ENCODE data around the gene CMTM8. TPM values are rescaled to one million over a fixed set of nuclear protein-coding genes. Genes with fewer than 3 reads are reported as not detected.

The CMTM8 gene
- total RNA-seq, 5 donors from 2014 or later (not counting 1 experiment from before 2014, with no cell fraction given), result 5.2 to 12.2 (median 10.3) TPM

GRCh38 chr3:32334675-32335074 is 96.2 kb downstream of the CMTM8 start:
- Mint-ChIP-seq H3K27ac (peak overlapping the region; percentile 84 to 92), H3K36me3 (no peaks in the 10 kb centered on the region), H3K9me3 (no peaks in the 10 kb centered on the region), H3K4me1 (peaks cover 59 to 63% (median 63%) of the 10 kb centered on the region in 3 donors), H3K4me3 (peak overlapping the region in 1 of 3 donors; percentile 64), H3K27me3 (no peaks in the 10 kb centered on the region)
- DNase-seq (peak; percentile 19 to 72 (median 51)), ATAC-seq (replicated peaks in 1 of 4) (peak; percentile 75 to 88 (median 78))
- no peaks in the 10 kb centered on the region for H3K36me3 ChIP-seq (ENCODE audit: control insufficient read depth in 2 of 2, extremely low read depth in 1 of 2, insufficient read depth in 1 of 2, low read length in 1 of 2)
- whole genome bisulfite sequencing (ENCODE audit: insufficient coverage), result no CpG with 5 or more reads among the region's 4 CpGs
- no peaks in the 10 kb centered on the region for H3K27me3 ChIP-seq (replicated peaks in 1 of 2; ENCODE audit: control insufficient read depth in 2 of 2, extremely low read depth in 1 of 2, insufficient read depth in 2 of 2, low read length in 1 of 2)
- CTCF ChIA-PET, result interaction anchor here (0.5 to 3.2 kb wide), 12 partner anchors 30 to 1285 kb away, joined by 3 to 25 read pairs (median 3); no protein-coding TSS in a partner anchor
- H3K27ac ChIP-seq (ENCODE audit: low read length), result peak overlapping the region; percentile 18
- POLR2A ChIA-PET, result interaction anchor here in 1 of 2 donors (0.7 to 1.2 kb wide), 2 partner anchors 37 to 155 kb away, joined by 3 to 4 read pairs; no protein-coding TSS in a partner anchor
- H3K4me3 ChIP-seq (ENCODE audit: control insufficient read depth in 1 of 2, extremely low read depth in 1 of 2, low read length in 1 of 2), result no peak overlapping the region
- peaks cover 20 to 30% of the 10 kb centered on the region in 2 experiments for H3K4me1 ChIP-seq (ENCODE audit: control insufficient read depth in 1 of 2, extremely low read depth in 1 of 2, insufficient read depth in 2 of 2, low read length in 2 of 2)
- H3K9me3 ChIP-seq, result no peaks in the 10 kb centered on the region

DNA sequence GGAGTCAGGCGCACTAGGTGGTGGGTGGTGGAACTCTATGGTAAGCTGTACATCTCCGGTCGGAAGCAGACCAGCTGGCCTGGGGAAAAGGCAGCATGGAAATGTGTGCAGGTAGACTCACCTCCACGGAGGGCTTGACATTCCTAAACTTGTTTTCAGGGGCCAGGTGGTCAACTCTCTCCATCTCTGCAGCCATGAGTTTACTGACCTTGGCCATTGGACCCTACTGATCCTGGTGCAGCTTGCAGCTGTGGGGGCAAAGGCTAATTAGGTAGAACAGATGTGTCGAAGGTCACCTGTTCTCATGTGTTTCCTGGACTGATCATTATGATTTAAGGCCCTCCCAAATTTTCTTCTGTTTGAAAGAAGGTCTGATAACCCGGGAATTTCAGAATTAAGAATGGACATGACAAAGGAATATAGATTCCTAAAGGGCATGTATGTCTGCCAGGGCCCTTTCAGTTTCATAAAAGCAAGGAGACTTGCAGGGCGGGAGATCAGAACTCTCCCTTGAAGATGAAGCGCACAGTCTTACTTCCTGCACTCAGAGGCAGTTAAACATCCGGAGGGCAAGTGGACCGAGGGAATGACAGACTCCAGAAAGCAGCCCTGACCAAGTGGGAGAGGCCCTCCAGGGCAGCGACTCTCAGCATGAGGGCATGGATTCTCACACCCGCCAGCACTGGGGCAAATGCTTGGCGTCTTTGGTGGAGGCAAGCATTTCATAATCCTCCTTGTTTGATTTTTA is 97.1 kb downstream of the CMTM8 start:
- Histone ChIP-seq H3K27ac (ENCODE audit: low read length) (peak overlapping the region; percentile 18), H3K27me3 (replicated peaks in 1 of 2; ENCODE audit: control insufficient read depth in 2 of 2, extremely low read depth in 1 of 2, insufficient read depth in 2 of 2, low read length in 1 of 2) (no peaks in the 10 kb centered on the region), H3K36me3 (ENCODE audit: control insufficient read depth in 2 of 2, extremely low read depth in 1 of 2, insufficient read depth in 1 of 2, low read length in 1 of 2) (no peaks in the 10 kb centered on the region), H3K4me3 (ENCODE audit: control insufficient read depth in 1 of 2, extremely low read depth in 1 of 2, low read length in 1 of 2) (peak overlapping the region in 1 of 2 donors; percentile 18), H3K4me1 (ENCODE audit: control insufficient read depth in 1 of 2, extremely low read depth in 1 of 2, insufficient read depth in 2 of 2, low read length in 2 of 2) (peaks cover 20 to 30% of the 10 kb centered on the region in 2 experiments), H3K9me3 (no peaks in the 10 kb centered on the region)
- no peaks in the 10 kb centered on the region for H3K36me3 Mint-ChIP-seq
- WGBS (ENCODE audit: insufficient coverage), result 31% methylated on average over 7 of the region's 13 CpGs
- H3K4me1 Mint-ChIP-seq, result peaks cover 59 to 63% (median 61%) of the 10 kb centered on the region in 3 donors
- ChIA-PET POLR2A (interaction anchor here in 1 of 2 donors (1.2 kb wide), 1 partner anchor 38 kb away, joined by 4 read pairs; no protein-coding TSS in a partner anchor), CTCF (interaction anchor here (0.5 to 3.2 kb wide), 9 partner anchors 10 to 159 kb away, joined by 3 to 25 read pairs (median 3); no protein-coding TSS in a partner anchor)
- no peaks in the 10 kb centered on the region for H3K9me3 Mint-ChIP-seq
- peak overlapping the region; percentile 84 to 92 for H3K27ac Mint-ChIP-seq
- no peaks in the 10 kb centered on the region for H3K27me3 Mint-ChIP-seq
- peak in 15 of 35 experiments; percentile 2 to 47 (median 9) for DNase-seq
- H3K4me3 Mint-ChIP-seq, result peak overlapping the region; percentile 26 to 64 (median 45)
- ATAC-seq (replicated peaks in 1 of 4), result peak; percentile 62 to 66 (median 64)

GRCh38 chr3:32336113-32336498 is 97.6 kb downstream of the CMTM8 start:
- CTCF ChIA-PET, result interaction anchor here (0.6 to 3.2 kb wide), 5 partner anchors 10 to 317 kb away, joined by 3 to 25 read pairs (median 4); no protein-coding TSS in a partner anchor
- no peaks in the 10 kb centered on the region for H3K36me3 ChIP-seq (ENCODE audit: control insufficient read depth in 2 of 2, extremely low read depth in 1 of 2, insufficient read depth in 1 of 2, low read length in 1 of 2)
- Mint-ChIP-seq H3K4me1 (peaks cover 55 to 59% (median 56%) of the 10 kb centered on the region in 3 donors), H3K4me3 (peak overlapping the region in 2 of 3 donors; percentile 37 to 64), H3K27ac (peak overlapping the region; percentile 84 to 92), H3K27me3 (no peaks in the 10 kb centered on the region), H3K9me3 (no peaks in the 10 kb centered on the region), H3K36me3 (no peaks in the 10 kb centered on the region)
- H3K27ac ChIP-seq (ENCODE audit: low read length), result peak overlapping the region; percentile 18
- ATAC-seq (replicated peaks in 1 of 4) (peak in 1 of 4 experiments; percentile 8), DNase-seq (no peak)
- no peaks in the 10 kb centered on the region for H3K27me3 ChIP-seq (replicated peaks in 1 of 2; ENCODE audit: control insufficient read depth in 2 of 2, extremely low read depth in 1 of 2, insufficient read depth in 2 of 2, low read length in 1 of 2)
- 59% methylated on average over 2 of the region's 2 CpGs for WGBS (ENCODE audit: insufficient coverage)
- peaks cover 20 to 30% of the 10 kb centered on the region in 2 experiments for H3K4me1 ChIP-seq (ENCODE audit: control insufficient read depth in 1 of 2, extremely low read depth in 1 of 2, insufficient read depth in 2 of 2, low read length in 2 of 2)
- POLR2A ChIA-PET, result interaction anchor here in 1 of 2 donors (0.6 kb wide), 1 partner anchor 12 kb away, joined by 8 read pairs; no protein-coding TSS in a partner anchor
- no peak overlapping the region for H3K4me3 ChIP-seq (ENCODE audit: control insufficient read depth in 1 of 2, extremely low read depth in 1 of 2, low read length in 1 of 2)
- H3K9me3 ChIP-seq, result no peaks in the 10 kb centered on the region

- H3K36me3 Mint-ChIP-seq, result no peaks in the 10 kb centered on the region
- POLR2A ChIA-PET, result interaction anchor here in 1 of 2 donors (0.6 kb wide), 1 partner anchor 604 kb away, joined by 3 read pairs; no protein-coding TSS in a partner anchor
- Histone ChIP-seq H3K4me3 (ENCODE audit: control insufficient read depth in 1 of 2, extremely low read depth in 1 of 2, low read length in 1 of 2) (no peak overlapping the region), H3K9me3 (no peaks in the 10 kb centered on the region), H3K27ac (ENCODE audit: low read length) (no peak overlapping the region), H3K27me3 (replicated peaks in 1 of 2; ENCODE audit: control insufficient read depth in 2 of 2, extremely low read depth in 1 of 2, insufficient read depth in 2 of 2, low read length in 1 of 2) (no peaks in the 10 kb centered on the region), H3K36me3 (ENCODE audit: control insufficient read depth in 2 of 2, extremely low read depth in 1 of 2, insufficient read depth in 1 of 2, low read length in 1 of 2) (no peaks in the 10 kb centered on the region), H3K4me1 (ENCODE audit: control insufficient read depth in 1 of 2, extremely low read depth in 1 of 2, insufficient read depth in 2 of 2, low read length in 2 of 2) (peaks cover 17 to 27% of the 10 kb centered on the region in 2 experiments)
- CTCF ChIA-PET, result interaction anchor here (0.5 to 1.7 kb wide), 2 partner anchors 35 to 159 kb away, joined by 3 to 5 read pairs; no protein-coding TSS in a partner anchor
- H3K9me3 Mint-ChIP-seq, result no peaks in the 10 kb centered on the region
- no peak overlapping the region for H3K4me3 Mint-ChIP-seq
- DNase-seq (no peak), ATAC-seq (replicated peaks in 1 of 4) (no peak)
- H3K27me3 Mint-ChIP-seq, result no peaks in the 10 kb centered on the region
- peak overlapping the region in 1 of 2 donors; percentile 84 for H3K27ac Mint-ChIP-seq
- peaks cover 42 to 47% (median 43%) of the 10 kb centered on the region in 3 donors for H3K4me1 Mint-ChIP-seq
Measured at GRCh38 chr3:32337505-32337904, 99.0 kb downstream of the CMTM8 start.

DNA sequence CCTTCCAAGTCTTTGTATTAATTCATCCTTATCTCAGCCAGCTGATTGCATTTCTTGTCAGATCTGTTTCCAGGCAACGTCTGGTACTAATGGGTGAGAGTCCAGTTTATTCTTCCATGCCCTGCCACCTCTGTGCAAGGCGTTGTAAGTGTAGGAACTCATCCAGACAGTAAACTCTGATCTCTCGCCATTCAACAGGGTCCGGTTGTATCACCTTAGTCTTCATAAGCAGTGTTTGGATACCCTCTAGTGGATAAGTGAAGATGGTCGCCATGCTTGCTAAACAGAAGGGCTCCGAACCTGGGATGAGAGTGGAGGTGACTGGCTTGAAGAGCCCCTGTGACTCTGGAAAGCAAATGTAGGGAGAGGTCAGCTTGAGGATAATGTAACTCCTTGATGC is 101.6 kb downstream of the CMTM8 start:
- peaks cover 11 to 18% of the 10 kb centered on the region in 2 experiments for H3K4me1 ChIP-seq (ENCODE audit: control insufficient read depth in 1 of 2, extremely low read depth in 1 of 2, insufficient read depth in 2 of 2, low read length in 2 of 2)
- no peak overlapping the region for H3K4me3 ChIP-seq (ENCODE audit: control insufficient read depth in 1 of 2, extremely low read depth in 1 of 2, low read length in 1 of 2)
- ChIA-PET POLR2A (no interaction called here), CTCF (interaction anchor here (0.8 to 1.1 kb wide), 2 partner anchors 164 to 166 kb away, joined by 3 to 4 read pairs; no protein-coding TSS in a partner anchor)
- 50% methylated on average over 3 of the region's 6 CpGs for WGBS (ENCODE audit: insufficient coverage)
- Mint-ChIP-seq H3K36me3 (no peaks in the 10 kb centered on the region), H3K9me3 (no peaks in the 10 kb centered on the region), H3K27me3 (no peaks in the 10 kb centered on the region), H3K4me3 (no peak overlapping the region), H3K4me1 (peaks cover 27 to 34% (median 31%) of the 10 kb centered on the region in 3 donors), H3K27ac (no peak overlapping the region)
- DNase-seq (peak in 19 of 35 experiments; percentile 2 to 70 (median 11)), ATAC-seq (replicated peaks in 1 of 4) (peak; percentile 61 to 85 (median 73))
- H3K27ac ChIP-seq (ENCODE audit: low read length), result no peak overlapping the region
- no peaks in the 10 kb centered on the region for H3K27me3 ChIP-seq (replicated peaks in 1 of 2; ENCODE audit: control insufficient read depth in 2 of 2, extremely low read depth in 1 of 2, insufficient read depth in 2 of 2, low read length in 1 of 2)
- H3K9me3 ChIP-seq, result no peaks in the 10 kb centered on the region
- no peaks in the 10 kb centered on the region for H3K36me3 ChIP-seq (ENCODE audit: control insufficient read depth in 2 of 2, extremely low read depth in 1 of 2, insufficient read depth in 1 of 2, low read length in 1 of 2)

- no peaks in the 10 kb centered on the region for H3K27me3 ChIP-seq (replicated peaks in 1 of 2; ENCODE audit: control insufficient read depth in 2 of 2, extremely low read depth in 1 of 2, insufficient read depth in 2 of 2, low read length in 1 of 2)
- H3K4me1 Mint-ChIP-seq, result peaks cover 19 to 26% (median 23%) of the 10 kb centered on the region in 3 donors
- WGBS (ENCODE audit: insufficient coverage), result 83% methylated on average over 3 of the region's 7 CpGs
- no peak overlapping the region for H3K4me3 ChIP-seq (ENCODE audit: control insufficient read depth in 1 of 2, extremely low read depth in 1 of 2, low read length in 1 of 2)
- H3K36me3 ChIP-seq (ENCODE audit: control insufficient read depth in 2 of 2, extremely low read depth in 1 of 2, insufficient read depth in 1 of 2, low read length in 1 of 2), result no peaks in the 10 kb centered on the region
- ChIA-PET CTCF (no interaction called here), POLR2A (no interaction called here)
- no peak overlapping the region for H3K4me3 Mint-ChIP-seq
- H3K9me3 Mint-ChIP-seq, result no peaks in the 10 kb centered on the region
- H3K9me3 ChIP-seq, result no peaks in the 10 kb centered on the region
- H3K36me3 Mint-ChIP-seq, result no peaks in the 10 kb centered on the region
- H3K27ac ChIP-seq (ENCODE audit: low read length), result no peak overlapping the region
- H3K4me1 ChIP-seq (ENCODE audit: control insufficient read depth in 1 of 2, extremely low read depth in 1 of 2, insufficient read depth in 2 of 2, low read length in 2 of 2), result peaks cover 3 to 11% of the 10 kb centered on the region in 2 experiments
- no peak overlapping the region for H3K27ac Mint-ChIP-seq
- ATAC-seq (replicated peaks in 1 of 4), result no peak
- no peaks in the 10 kb centered on the region for H3K27me3 Mint-ChIP-seq
- DNase-seq, result no peak
Measured at GRCh38 chr3:32340611-32341365, 102.3 kb downstream of the CMTM8 start.
